HEK293 (cell line): ENCODE measurements around the gene INO80B.

ENCODE experiments used
- CTCF ChIP-seq: fragments of 450-650 bp; formaldehyde crosslinking; IDR thresholded peaks from 2 replicates; pipeline ENCODE4 v1.5.1; 2016; ENCODE audit warnings: missing biosample characterization, missing genetic modification characterization
- MYNN ChIP-seq: fragments of 450-650 bp; formaldehyde crosslinking; IDR thresholded peaks from 2 replicates; pipeline ENCODE4 v1.5.1; 2016; ENCODE audit warnings: missing biosample characterization, missing genetic modification characterization, borderline replicate concordance
- ZFP41 ChIP-seq: fragments of 450-650 bp; formaldehyde crosslinking; IDR thresholded peaks from 2 replicates; pipeline ENCODE4 v1.5.1; 2016; ENCODE audit warnings: missing biosample characterization, missing genetic modification characterization, borderline replicate concordance
- ZNF121 ChIP-seq: fragments of 450-650 bp; formaldehyde crosslinking; IDR thresholded peaks from 2 replicates; pipeline ENCODE4 v1.5.1; 2016; ENCODE audit warnings: missing biosample characterization, missing genetic modification characterization
- ZNF175 ChIP-seq: fragments of 450-650 bp; formaldehyde crosslinking; IDR thresholded peaks from 2 replicates; pipeline ENCODE4 v1.5.1; 2016; ENCODE audit warnings: missing biosample characterization, missing genetic modification characterization

- TF ChIP-seq ZFP41 (tag by site-specific recombination) (no peak), MYNN (tag by site-specific recombination) (no peak), CTCF (tag by site-specific recombination) (no peak), ZNF121 (tag by site-specific recombination) (no peak), ZNF175 (tag by site-specific recombination) (no peak)
These were observed 49.7 kb downstream of the INO80B start for GRCh38 chr2:74504591-74504990.
